ENCODE measurements around the gene CHML. TPM values are rescaled to one million over a fixed set of nuclear protein-coding genes. Genes with fewer than 3 reads are reported as not detected.

CHML gene
- total RNA-seq, 1 donor from 2014 or later: 24.8 TPM

DNA sequence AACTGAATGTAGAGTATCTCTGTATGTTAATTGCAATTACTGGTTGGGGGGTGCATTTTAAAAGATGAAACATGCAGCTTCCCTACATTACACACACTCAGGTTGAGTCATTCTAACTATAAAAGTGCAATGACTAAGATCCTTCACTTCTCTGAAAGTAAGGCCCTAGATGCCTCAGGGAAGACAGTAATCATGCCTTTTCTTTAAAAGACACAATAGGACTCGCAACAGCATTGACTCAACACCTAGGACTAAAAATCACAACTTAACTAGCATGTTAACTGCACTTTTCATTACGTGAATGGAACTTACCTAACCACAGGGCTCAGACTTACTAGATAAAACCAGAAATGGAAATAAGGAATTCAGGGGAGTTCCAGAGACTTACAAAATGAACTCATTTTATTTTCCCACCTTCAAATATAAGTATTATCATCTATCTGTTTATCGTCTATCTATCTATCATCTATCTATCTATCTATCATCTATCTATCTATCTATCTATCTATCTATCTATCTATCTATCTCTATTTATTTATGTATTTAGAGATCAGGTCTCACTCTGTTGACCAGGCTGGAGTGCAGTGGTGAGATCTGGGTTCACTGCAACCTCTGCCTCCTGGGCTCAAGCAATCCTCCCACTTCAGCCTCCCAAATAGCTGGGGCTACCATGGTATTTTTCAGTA lies 47.8 kb downstream of the CHML start:
- no peak overlapping the region for H3K27ac Mint-ChIP-seq

DNA sequence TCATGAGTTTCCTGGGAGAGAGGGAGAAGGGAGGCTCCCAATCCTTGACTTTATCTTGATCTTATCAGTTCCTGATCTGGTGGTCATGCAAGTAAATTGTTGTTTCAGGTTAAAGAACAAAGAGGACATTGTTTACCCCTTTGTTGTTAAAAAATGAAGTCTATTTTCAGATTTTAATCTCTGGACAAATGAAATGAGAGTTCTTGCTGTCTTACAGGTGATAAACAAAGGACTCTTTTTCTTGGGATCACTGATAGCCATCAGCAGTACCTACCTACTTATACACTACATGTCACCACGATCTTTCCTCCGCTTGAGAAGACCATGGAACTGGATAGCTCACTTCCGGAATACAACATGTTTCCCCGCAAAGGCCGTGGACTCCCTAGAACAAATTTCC lies 48.4 kb downstream of the CHML start:
- peaks cover 4% of the 10 kb centered on the region for H3K36me3 Mint-ChIP-seq

More for the DNA sequence above, 47.8 kb downstream of the CHML start:
- H3K27me3 Mint-ChIP-seq: no peaks in the 10 kb centered on the region
- DNase-seq (ENCODE audit: extremely low spot score, unreplicated experiment): no peak
- peaks cover 3% of the 10 kb centered on the region for H3K9me3 Mint-ChIP-seq
- no peak overlapping the region for H3K4me3 Mint-ChIP-seq
- H3K36me3 Mint-ChIP-seq: peaks cover 4% of the 10 kb centered on the region
- TF ChIP-seq, protein P1, sequence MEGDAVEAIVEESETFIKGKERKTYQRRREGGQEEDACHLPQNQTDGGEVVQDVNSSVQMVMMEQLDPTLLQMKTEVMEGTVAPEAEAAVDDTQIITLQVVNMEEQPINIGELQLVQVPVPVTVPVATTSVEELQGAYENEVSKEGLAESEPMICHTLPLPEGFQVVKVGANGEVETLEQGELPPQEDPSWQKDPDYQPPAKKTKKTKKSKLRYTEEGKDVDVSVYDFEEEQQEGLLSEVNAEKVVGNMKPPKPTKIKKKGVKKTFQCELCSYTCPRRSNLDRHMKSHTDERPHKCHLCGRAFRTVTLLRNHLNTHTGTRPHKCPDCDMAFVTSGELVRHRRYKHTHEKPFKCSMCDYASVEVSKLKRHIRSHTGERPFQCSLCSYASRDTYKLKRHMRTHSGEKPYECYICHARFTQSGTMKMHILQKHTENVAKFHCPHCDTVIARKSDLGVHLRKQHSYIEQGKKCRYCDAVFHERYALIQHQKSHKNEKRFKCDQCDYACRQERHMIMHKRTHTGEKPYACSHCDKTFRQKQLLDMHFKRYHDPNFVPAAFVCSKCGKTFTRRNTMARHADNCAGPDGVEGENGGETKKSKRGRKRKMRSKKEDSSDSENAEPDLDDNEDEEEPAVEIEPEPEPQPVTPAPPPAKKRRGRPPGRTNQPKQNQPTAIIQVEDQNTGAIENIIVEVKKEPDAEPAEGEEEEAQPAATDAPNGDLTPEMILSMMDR (conservative IDR thresholded peaks at IDR 0.05): no peak
- peaks cover 6% of the 10 kb centered on the region for H3K4me1 Mint-ChIP-seq (ENCODE audit: unreplicated experiment)

DNA sequence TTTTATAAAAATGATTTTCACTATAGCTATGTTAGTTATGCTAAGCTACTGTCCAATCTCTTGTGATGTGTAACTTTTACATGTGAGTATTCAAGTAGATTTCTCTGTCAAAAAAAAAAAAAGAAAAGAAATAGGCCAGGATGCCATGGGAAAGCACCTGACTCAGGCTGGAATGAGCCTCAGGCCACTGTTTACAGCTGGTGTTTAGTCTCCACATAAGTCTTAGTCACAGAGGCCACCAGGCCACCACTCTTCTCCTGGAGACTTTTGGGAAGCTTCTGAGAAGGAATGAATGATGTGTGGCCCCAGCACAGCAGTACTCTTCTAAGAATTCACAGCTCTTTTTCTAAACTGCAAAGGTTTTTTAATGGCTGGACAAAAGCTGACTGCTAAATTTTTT lies 48.9 kb downstream of the CHML start:
- Mint-ChIP-seq H3K4me3 (no peak overlapping the region), H3K9me3 (peaks cover 3% of the 10 kb centered on the region), H3K4me1 (ENCODE audit: unreplicated experiment) (peaks cover 6% of the 10 kb centered on the region), H3K27ac (no peak overlapping the region), H3K27me3 (no peaks in the 10 kb centered on the region), H3K36me3 (peaks cover 4% of the 10 kb centered on the region)
- no peak for DNase-seq (ENCODE audit: extremely low spot score, unreplicated experiment)
- TF ChIP-seq, protein P1 (conservative IDR thresholded peaks at IDR 0.05): no peak

More for the DNA sequence above, 48.4 kb downstream of the CHML start:
- peaks cover 6% of the 10 kb centered on the region for H3K4me1 Mint-ChIP-seq (ENCODE audit: unreplicated experiment)
- no peak overlapping the region for H3K4me3 Mint-ChIP-seq
- peaks cover 3% of the 10 kb centered on the region for H3K9me3 Mint-ChIP-seq
- no peak overlapping the region for H3K27ac Mint-ChIP-seq
- no peak for DNase-seq (ENCODE audit: extremely low spot score, unreplicated experiment)
- TF ChIP-seq, protein P1 (conservative IDR thresholded peaks at IDR 0.05): no peak
- H3K27me3 Mint-ChIP-seq: no peaks in the 10 kb centered on the region

DNA sequence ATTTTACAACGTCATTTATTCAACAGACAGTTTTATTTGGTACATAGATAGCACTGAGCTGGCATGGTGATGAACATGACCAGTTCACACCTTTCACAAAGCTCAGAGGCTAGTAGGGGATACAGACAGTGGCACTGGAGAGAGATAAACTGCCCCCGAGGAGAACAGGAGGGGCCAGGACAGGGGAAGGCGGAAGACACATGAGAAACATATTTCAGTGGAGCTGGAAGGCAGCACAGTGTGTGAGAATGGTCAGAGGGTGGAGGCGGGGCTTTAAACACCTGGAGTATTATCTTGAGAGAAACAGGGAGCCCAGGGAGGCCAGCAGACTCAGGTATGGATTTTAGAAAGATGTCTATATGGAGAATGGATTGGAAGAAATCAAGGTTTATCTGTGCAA lies 49.5 kb downstream of the CHML start:
- peaks cover 4% of the 10 kb centered on the region for H3K36me3 Mint-ChIP-seq
- TF ChIP-seq, protein P1 (conservative IDR thresholded peaks at IDR 0.05): no peak
- no peak for DNase-seq (ENCODE audit: extremely low spot score, unreplicated experiment)
- H3K4me3 Mint-ChIP-seq: peak overlapping the region; percentile 6
- H3K4me1 Mint-ChIP-seq (ENCODE audit: unreplicated experiment): peaks cover 6% of the 10 kb centered on the region
- no peaks in the 10 kb centered on the region for H3K27me3 Mint-ChIP-seq
- H3K27ac Mint-ChIP-seq: peak overlapping the region; percentile 61
- peaks cover 3% of the 10 kb centered on the region for H3K9me3 Mint-ChIP-seq

Other genes with a start within 250 kb of the CHML start
- gene FH, start 120.6 kb downstream of the CHML start, total RNA-seq (ENCODE audit: low replicate concordance): 79.9 and 84.0 TPM in 2 replicates
- 0.17 and 1.1 TPM in 2 replicates for gene KMO, start 108.0 kb downstream of the CHML start, total RNA-seq (ENCODE audit: low replicate concordance)
- gene OPN3, start within 50 bp of the CHML start, total RNA-seq (ENCODE audit: low replicate concordance): 13.1 and 25.6 TPM in 2 replicates
- gene WDR64, start 11.9 kb upstream of the CHML start, total RNA-seq (ENCODE audit: low replicate concordance): not detected in 2 replicates
- 10.2 and 25.5 TPM in 2 replicates for gene EXO1, start 207.8 kb upstream of the CHML start, total RNA-seq (ENCODE audit: low replicate concordance)